GM20000 (cell line): Measurements from ENCODE around the gene MAP3K5.
A peak's percentile ranks its signal among the peaks of the same experiment; 100 is the strongest.

Experiments used
- DNase-seq: peaks from one replicate; pipeline ENCODE4 v3.0.0; 2012; ENCODE audit warnings: low spot score
- CTCF ChIP-seq: IDR thresholded peaks from 2 replicates; pipeline ENCODE4 v1.5.1; 2012; ENCODE audit warnings: mild to moderate bottlenecking, control low read depth; ENCODE audit errors: extremely low read depth, missing control alignments

The MAP3K5 gene

GRCh38 chr6:136726837-136727557, 65.3 kb downstream of the MAP3K5 start:
- TF ChIP-seq CTCF = no peak
- DNase-seq = no peak

GRCh38 chr6:136725124-136725523, 67.2 kb downstream of the MAP3K5 start:
- TF ChIP-seq CTCF = no peak

GRCh38 chr6:136723780-136724179, 68.5 kb downstream of the MAP3K5 start:
- DNase-seq = peak; percentile 17
- no peak for TF ChIP-seq CTCF

More at GRCh38 chr6:136725124-136725523, 67.2 kb downstream of the MAP3K5 start:
- no peak for DNase-seq

GRCh38 chr6:136721467-136721866, 70.8 kb downstream of the MAP3K5 start:
- DNase-seq = no peak
- TF ChIP-seq CTCF = no peak

GRCh38 chr6:136720045-136720770, 72.1 kb downstream of the MAP3K5 start:
- TF ChIP-seq CTCF = no peak
- peak; percentile 38 for DNase-seq

- TF ChIP-seq CTCF = no peak
- DNase-seq = no peak
Observed at GRCh38 chr6:136719280-136720044, 72.8 kb downstream of the MAP3K5 start.

- DNase-seq = no peak
- TF ChIP-seq CTCF = no peak
Observed at GRCh38 chr6:136718476-136718875, 73.8 kb downstream of the MAP3K5 start.
